LNCaP clone FGC (cell line): Measurements from ENCODE around the gene UBR4.

Experiments
- DNase-seq: peaks from one replicate; pipeline ENCODE4 v3.0.0-alpha.2; 2011; ENCODE audit warnings: low read depth
- H3K4me3 ChIP-seq: 2 replicates; pipeline ENCODE4 v1.5.1; 2011; ENCODE audit warnings: mild to moderate bottlenecking, low read depth, low read length, control low read depth
- TF ChIP-seq, protein P1 (sequence below): IDR thresholded peaks from 2 replicates; pipeline ENCODE4 v1.5.1; 2012; ENCODE audit warnings: mild to moderate bottlenecking; ENCODE audit not compliant: control insufficient read depth, insufficient read depth; ENCODE audit errors: extremely low read depth

UBR4 gene

DNA sequence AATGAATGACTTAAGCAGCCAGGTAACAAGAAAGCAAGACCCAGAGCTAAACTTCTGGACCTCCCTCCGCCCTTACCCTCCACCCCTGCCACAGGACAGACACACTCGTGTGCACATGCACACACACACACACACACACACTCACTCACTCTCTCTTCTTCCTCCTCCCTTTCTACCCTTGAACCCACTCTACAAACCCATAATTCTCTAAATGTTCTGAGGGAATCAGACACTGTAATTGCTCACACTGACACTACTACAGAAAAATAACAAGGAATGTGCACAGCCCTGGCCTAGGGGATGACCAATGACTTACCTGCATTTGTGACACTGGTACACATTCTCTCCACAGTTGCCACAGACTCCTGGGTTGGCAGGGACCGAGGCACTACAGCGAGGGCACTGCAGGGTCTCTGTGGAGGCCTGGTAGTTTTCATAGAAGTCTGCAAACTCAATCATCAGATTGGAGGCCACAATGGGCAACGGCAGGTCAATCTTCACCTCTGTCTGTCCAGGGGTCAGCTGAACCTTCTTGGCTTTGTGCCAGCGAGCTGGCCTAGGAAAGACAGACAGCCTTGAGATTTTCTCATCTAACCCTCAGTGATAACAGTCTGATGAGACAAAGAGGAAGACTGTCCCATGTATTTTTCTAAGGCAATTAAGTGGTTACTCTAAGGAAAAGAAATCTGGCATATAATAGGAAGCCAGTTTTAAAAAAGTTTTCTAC, 94.8 kb downstream of the UBR4 start:
- DNase-seq, result no peak
- H3K4me3 ChIP-seq, result no peak overlapping the region
- TF ChIP-seq, protein P1, sequence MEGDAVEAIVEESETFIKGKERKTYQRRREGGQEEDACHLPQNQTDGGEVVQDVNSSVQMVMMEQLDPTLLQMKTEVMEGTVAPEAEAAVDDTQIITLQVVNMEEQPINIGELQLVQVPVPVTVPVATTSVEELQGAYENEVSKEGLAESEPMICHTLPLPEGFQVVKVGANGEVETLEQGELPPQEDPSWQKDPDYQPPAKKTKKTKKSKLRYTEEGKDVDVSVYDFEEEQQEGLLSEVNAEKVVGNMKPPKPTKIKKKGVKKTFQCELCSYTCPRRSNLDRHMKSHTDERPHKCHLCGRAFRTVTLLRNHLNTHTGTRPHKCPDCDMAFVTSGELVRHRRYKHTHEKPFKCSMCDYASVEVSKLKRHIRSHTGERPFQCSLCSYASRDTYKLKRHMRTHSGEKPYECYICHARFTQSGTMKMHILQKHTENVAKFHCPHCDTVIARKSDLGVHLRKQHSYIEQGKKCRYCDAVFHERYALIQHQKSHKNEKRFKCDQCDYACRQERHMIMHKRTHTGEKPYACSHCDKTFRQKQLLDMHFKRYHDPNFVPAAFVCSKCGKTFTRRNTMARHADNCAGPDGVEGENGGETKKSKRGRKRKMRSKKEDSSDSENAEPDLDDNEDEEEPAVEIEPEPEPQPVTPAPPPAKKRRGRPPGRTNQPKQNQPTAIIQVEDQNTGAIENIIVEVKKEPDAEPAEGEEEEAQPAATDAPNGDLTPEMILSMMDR, result no peak

DNA sequence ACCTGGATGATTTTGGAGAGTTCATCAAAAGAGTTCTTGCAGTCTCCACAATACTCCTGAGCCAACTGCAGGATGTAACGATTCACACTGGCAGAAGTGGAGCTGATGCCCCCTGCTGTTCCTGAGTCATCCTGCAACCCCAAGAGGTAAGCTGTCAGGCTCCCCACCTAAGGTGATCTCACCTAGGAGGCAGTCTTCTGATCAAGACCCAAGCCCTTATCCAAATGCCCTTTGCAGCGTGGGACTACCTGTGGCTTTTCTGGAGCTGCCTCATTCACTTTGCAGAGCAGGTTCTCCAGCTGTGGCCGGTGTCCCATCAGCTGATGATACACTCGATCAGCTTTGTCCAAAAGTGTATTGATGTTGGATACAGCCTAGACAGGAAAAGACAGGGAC, 96.4 kb downstream of the UBR4 start:
- no peak for DNase-seq
- TF ChIP-seq, protein P1, result peak; percentile 48
- no peak overlapping the region for H3K4me3 ChIP-seq

DNA sequence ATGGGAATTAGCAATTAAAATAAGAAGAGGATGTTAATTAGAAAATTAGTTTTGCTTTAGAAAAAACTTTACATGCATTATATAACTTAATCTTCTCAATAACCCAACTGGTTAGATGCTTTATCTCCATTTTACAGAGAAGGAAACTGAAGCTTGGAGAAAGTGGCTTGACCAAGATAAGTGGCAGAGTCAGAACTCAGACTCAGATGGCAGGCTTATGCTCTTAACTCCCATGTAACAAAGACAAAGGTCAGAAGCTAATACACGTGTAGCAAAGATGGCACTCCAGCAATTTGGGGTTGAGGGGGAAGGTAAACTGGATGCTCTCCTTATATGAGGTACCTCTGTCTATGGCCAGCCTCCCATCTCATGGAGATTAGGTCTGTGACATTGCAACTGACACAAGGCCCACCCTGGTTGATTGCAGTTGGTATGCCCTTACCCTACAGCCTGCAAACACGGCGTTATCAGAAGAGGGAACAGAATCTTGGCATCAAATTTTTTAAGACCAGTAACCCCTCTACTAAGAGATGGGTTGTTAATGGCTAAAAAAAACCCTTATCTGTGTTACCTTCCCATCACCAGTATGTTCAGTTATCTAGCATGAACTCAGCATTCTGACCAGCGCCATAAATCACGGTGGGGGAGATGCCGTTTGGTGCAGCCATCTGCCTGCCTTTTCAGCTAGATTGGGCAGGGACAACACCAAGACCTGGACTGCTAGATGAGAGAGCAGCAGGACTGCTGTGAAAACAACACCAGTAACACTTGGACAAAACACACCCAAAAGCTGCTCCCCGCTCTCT, 97.0 kb downstream of the UBR4 start:
- H3K4me3 ChIP-seq, result no peak overlapping the region
- TF ChIP-seq, protein P1, result no peak
- no peak for DNase-seq

DNA sequence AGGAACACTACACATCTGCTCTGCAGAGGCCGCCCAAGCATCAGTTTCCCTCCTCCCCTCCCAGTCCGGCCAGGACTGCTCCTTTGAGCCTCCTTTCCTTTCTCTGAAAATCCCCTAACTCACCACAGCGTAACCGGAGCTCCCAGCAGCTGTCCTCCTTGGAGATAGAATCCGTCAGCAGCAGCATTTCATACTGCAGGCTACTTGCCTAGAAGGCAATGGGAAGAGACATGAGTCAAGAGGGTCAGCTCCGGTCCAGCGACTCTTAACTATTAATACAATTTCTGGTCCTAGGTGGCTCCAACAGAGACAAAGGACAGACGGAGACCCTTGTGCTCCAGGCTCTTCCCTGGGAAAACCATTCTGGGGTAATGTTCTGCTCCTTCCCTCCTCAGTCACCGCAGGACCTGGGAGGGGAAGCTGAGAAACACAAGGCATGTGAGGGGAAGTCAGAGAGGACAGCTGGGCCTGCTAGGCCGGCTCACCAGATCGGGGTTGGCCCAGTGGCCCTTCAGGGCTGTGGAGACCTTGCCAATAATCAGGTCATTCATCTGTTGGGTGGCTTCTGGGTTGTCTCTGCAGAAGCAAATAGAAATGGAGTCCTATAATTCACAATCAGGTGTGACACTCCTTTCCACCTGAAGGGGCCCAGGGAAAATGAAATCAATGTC, 99.7 kb downstream of the UBR4 start:
- TF ChIP-seq, protein P1, result no peak
- DNase-seq, result no peak

DNA sequence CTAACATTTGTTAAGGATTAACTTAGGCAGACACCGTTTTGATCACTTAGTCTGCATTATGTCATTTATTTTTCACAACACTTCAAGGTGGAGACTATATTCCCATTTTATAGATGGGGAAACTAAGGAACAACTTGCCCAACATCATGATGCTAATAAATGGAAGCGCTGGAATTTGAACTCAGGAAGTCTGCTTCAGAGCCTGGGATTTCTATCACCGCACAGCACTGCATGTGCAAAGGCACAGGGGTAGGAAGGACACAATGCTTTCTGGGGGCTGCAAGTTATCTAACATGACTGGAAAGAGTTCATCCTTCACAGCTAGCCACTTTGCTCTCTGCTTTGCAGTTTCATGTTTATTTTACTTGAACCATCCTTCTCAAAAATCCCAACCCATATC, 100.5 kb downstream of the UBR4 start:
- DNase-seq, result no peak
- TF ChIP-seq, protein P1, result no peak
- no peak overlapping the region for H3K4me3 ChIP-seq

More for the DNA sequence above, 99.7 kb downstream of the UBR4 start:
- no peak overlapping the region for H3K4me3 ChIP-seq

DNA sequence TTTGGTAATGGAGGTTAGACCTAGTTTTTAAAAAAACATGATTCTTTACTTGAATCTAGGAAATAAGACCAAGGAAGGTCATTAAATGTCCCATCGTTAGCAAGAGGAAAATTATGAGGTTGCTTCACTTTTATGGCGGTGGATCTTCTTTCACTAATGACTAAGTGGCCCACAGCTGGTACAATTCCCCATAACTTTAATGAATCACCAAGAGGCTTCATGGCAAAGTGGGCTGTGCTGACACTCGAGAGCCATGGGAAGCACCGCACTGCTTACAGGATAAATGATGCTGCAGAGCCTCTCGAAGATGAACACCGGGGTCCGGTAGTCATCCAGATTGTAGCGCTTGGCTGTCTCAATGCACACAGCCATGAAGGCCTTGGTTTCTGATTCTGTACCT, 108.8 kb downstream of the UBR4 start:
- DNase-seq, result no peak
- TF ChIP-seq, protein P1, result no peak
- H3K4me3 ChIP-seq, result no peak overlapping the region
